NCI-H524 (cell line): ENCODE data around the gene TAS2R60.
A peak's percentile ranks its signal among the peaks of the same experiment; 100 is the strongest.
"Not testable (repeated sequence)": the region's sequence is repeated elsewhere in the genome, so short reads cannot be mapped to it uniquely, and the experiment has no call there.

ENCODE experiments used
- DNase-seq, 2 experiments: peaks; one replicate each; lab custom pipeline; 2025; lab: John Stamatoyannopoulos, UW

Gene TAS2R60

DNA sequence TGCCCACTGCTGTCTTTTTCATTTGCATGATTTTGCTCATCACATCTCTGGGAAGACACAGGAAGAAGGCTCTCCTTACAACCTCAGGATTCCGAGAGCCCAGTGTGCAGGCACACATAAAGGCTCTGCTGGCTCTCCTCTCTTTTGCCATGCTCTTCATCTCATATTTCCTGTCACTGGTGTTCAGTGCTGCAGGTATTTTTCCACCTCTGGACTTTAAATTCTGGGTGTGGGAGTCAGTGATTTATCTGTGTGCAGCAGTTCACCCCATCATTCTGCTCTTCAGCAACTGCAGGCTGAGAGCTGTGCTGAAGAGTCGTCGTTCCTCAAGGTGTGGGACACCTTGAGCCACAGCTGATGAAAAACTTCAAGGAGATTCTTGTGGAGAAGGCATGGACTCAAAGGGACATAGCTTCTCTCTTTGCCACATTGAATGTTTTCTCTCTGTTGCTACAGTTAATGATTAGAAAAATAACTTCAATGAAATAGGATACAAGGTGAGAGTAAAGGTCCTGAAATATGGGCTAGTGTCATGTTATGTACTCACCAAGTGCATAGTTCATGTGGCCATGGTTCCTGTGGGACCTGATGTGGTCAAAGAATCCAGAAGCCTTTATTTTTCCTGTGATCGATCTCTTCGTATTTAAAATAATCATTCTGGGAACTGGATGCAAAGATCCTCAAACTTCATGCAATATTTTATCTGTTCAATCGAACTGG is 970 bp downstream of the TAS2R60 start:
- no peak for DNase-seq

DNA sequence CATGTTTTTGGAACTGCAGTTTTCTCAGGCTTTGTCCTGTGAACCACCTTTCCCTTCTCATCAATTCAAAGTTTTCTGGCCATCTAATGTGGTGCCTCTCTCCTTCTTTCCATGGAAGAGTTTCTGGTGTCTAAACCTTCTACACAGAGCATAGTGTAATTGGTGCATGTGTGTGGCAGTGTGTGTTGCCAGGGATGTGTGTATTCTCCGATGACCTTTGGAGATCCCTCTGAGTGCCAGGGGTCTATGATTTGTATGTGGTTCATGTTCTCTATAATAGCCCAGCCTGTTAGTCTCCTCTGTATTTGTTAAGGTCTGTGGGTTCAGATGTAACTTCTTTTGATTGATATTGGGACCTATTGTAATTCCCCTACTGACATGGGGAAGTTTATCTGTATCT is 1.5 kb downstream of the TAS2R60 start:
- DNase-seq: no peak

DNA sequence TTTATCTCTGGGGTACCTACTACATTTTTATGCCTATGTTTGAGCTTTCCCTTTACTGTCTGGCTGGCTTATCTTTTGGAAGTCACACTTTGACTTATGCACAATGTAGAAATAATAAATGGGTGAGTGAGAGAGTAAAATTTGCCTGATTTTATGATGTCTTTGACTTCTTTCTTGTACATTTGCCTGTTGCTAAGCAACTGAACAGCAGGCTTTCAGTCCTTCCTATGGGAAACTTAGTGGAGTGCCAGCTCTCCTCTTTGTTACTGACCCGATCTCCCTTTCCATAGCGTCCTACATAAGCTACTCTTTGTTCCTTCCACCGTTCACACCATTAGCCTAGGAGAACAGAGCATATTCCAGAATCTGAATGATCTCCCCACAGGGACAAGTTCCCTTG is 4.2 kb downstream of the TAS2R60 start:
- peak in 1 of 2 experiments; percentile 15 for DNase-seq

DNA sequence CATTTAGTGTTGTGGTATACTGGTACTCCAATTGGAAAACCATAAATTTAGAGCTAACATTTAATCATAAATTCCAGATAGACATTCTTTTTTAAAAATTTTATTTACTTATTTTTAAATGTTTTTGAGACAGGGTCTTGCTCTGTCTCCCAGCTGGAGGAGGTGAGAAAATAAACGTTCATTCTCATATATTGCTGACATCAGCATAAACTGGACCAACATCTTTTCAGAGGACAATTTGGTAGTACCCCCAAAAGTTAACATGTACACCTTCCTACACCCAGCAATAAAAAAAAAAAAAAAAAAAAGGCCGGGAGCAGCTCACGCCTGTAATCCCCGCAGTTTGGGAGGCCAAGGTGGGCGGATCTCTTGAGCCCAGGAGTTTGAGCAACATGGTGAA is 5.2 kb downstream of the TAS2R60 start:
- DNase-seq: no peak

DNA sequence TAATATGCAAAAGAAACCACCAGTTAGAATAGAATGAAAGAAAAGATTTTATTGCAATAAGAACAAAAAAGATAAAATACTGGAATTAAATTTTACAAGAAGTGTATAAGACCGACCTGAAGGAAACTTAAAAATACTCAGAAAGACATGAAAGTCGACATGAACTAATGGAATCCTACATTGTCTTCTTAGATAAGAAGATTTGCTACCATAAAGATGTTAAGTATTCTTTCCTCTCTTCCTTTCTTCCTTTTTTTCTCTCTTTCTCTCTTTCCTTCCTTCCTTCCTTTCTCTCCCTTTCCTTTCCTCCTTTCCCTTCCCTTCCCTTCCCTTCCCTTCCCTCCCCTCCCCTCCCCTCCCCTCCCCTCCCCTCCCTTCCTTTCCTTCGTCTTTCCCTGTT is 6.5 kb downstream of the TAS2R60 start:
- DNase-seq: no peak

DNA sequence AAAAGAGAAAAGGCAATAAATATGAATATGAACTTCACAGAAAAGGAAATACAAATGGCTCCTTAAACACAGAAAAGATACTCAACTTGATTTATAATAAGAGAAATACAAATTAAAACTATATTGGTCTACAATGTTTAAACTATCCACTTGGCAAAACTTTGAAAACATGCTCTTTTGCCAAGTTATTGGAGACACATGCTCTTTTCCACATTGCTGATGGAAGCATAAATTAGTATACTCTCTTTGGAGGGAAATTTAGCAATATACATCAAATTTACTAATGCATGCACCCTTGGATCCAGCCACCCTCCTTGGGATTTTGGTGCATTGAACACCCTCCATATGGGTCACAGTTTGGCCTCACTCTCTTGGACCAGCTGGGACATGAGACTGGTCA is 7.9 kb downstream of the TAS2R60 start:
- DNase-seq: no peak

DNA sequence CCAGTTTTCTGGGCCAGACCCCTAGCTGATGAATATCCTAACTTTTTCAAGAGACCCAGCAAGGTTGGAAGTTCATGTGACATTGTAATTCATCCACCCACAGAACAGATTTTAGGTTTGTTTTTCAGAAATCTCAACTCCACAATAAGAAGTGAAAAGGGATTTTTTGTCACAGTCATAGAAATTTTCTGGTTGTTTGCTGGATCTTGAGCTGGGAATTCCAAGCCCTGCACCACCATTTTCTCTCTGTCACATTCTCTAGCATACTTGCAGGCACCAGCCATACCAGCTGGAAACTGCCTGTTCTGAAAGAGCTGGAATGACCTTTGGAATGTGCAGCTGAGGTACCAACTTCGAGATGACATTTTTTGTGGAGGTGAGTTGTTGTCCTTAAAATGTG is 8.5 kb downstream of the TAS2R60 start:
- no peak for DNase-seq

DNA sequence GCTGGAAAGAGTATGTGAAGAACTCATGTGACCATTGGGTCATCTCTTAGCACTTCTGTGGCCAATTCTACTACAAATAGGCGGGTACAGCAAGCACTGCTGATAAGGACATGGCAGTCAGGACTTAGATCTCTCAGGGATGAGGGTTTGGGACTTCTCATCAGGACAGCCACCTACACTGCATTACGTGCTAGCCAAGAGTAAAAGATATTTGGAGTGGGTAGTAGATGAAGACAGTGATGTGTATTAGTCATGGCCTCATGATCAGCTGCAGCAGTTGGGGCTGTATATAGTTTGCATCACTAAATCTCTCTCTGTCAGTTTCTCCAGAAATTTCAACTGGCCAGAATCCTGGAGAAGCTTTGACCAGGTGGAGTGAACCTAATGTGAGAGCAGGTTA is 9.2 kb downstream of the TAS2R60 start:
- DNase-seq: no peak

DNA sequence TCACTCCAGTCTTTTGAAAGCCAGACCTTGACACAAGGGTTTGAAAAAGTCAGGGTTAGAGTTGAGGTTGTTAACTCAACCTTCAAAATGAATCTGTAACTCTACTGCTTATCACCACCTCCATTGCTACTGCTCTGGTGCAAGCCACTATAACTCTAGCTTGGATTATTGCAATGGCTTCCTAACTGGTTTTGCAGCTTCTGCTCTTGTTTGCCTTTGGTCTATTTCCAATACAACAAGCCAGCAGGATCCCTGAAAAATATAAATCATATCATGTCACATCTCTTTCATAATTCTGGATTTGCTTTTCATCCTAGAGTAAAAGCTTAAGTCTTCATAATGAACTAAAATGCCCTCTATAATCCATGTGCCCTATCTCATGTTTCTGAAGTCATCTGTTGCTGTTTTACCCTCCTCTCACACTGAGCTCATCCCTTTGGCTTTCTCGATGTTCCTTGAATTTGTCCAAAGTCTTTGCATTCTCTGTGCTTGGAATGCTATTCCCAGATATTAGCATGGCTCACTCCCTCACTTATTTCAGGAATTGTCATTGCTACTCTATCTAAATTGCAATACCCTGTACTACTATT is 10.9 kb downstream of the TAS2R60 start:
- no peak for DNase-seq

DNA sequence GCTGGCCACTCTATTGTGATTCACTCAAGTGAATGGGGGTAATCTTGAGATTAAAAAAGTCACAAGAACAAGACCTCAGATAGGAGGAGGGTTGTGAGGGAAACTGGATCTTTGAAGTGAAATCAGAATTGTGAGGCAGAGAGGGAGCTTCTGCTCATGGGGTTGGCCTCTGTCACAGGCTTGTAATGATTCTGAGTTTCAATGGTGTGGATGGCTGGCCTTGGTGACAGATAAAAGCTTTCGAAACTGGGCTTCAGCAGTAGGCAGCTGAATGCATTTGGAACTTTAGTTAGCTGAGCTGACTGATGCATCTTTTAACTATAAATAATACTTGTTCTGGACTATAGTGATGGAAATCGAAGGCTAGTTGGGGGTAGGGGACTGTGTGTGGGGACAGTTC is 12.2 kb downstream of the TAS2R60 start:
- DNase-seq: no peak

DNA sequence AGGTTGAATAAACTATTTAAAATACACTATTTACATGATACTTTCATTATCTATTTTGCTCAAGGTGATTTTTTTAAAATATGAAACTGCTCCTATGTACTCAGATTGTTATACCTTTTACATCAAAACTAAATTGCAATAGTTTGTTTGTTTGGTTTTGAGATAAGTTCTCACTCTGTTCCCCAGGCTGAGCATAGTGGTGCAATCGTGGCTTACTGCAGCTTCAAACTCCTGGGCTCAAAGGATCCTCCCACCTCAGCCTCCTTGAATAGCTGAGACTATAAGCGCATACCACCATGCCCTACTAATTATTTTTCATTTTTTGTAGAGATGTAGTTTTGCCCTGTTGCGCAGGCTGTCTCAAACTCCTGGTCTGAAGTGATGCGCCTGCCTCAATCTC is 12.7 kb downstream of the TAS2R60 start:
- DNase-seq: no peak

DNA sequence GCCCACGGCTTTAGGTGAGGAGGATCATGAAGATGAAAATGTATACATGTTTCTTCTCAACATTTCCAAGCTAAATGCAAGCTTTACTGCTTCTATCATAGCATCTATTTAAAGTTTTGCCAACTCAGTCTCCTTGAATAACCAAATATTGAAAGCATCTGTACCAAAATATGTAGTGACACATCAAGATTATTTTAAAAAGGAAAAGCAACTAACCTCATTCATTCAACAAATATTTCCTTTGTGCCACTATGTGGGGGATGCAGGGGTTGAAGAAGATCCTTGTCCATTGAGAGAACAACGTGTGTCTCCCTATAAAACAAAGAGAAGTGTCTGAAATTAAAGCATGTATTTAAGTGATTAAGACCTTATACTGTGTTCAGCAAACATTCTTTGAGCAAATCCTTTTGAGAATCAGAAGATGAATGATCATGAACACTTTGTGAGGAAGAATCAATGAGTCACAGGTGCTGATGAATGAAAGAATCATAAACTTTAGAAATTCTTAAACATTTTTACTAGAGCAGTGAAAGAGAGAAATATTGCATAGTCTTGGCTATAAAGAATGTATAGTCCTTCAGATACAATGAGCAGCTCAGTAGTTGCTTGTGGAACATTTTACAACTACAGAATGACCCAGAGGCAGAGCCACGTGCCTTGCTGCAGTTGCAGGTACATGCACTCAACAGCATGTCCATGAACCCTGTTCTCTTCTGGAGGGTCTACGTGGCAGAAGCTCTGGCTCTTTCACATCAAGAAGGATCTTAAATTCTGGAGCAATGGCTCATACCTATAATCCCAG is 13.9 kb downstream of the TAS2R60 start:
- no peak for DNase-seq

DNA sequence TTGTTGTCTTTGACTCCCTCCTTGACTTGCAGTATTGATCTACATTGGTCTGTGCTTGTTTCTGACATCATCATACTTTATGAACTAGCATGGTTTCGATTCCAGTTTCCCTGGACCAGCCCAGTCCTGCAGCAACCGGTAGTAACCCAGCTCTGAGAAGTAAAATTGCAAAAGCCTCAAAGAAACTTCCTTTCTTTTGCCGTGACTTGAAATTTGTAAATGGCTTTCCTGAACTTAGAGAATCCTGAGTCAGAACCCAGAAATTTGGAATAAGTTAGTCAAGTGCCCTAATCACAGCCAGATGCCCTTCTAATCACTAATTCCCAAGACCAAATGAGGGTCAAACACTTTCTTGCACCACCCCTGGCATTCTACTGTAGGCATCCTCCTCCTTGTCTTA is 15.0 kb downstream of the TAS2R60 start:
- no peak for DNase-seq

DNA sequence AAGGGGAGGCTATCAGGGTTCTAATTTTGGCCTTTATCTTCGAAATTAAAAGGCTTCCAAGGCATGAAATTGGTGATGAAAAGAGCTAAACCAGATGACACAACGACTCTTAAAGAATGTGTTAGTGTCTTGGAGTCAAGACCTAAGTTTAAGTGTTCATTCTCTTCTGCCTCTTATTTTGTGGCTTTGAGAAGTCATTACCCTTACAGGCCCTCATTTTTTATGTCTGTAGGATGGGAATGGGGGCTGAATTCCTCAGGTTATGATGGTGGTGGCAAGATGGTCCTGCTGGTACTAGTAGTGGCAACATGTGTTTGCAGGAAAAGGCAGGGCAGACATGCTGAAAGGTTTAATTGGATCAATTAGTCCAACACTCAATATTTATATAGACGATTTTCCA is 15.4 kb downstream of the TAS2R60 start:
- no peak for DNase-seq

DNA sequence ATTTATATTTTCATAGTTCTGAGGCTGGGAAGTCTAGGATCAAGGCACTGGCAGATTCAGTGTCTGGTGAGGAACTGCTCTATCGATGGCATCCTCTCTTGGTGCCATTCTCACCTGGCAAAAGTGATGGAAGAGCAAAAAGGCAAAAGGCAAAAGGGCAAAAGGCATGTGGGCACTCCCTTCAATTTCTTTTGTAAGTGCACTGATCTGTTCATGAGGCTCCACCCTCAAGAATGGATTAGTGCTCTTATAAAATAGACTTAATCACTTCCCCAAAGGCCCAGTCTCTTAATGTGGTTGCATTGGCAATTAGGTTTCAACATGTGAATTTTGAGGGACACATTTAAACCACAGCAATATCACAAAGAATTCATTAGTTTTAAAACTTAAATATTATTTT is 16.1 kb downstream of the TAS2R60 start:
- DNase-seq: no peak

DNA sequence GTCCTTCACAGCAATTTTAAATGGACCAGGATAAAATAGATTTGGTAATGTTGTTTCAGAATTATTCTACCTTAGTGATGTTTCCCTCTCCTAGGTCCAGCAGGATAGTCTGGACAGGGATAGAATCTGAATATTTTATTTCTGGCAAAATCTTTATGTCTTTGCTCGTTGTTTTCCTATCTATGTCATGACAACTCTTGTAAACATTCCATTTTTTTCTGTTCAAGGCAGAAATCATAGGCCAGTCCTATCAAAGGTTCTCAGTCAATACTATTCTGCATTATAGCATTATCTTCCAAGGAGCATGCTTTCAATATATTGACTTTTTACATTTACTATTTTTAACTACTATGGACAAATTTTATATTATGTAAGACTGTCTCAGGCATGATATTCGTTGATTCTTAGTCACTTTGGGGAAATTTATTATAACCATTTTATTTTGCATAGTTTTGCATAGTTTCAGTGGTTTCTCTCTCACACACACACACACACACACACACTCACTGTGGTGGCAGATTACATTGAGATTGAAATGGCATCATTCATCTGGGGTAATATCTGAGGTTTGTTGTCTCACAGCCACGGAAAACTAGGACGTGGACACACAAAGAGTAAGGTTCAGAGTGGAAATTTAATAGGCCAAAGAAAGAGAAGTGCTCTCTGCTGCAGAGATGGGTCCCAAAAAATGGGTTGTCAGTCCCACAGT is 17.2 kb downstream of the TAS2R60 start:
- DNase-seq: no peak

DNA sequence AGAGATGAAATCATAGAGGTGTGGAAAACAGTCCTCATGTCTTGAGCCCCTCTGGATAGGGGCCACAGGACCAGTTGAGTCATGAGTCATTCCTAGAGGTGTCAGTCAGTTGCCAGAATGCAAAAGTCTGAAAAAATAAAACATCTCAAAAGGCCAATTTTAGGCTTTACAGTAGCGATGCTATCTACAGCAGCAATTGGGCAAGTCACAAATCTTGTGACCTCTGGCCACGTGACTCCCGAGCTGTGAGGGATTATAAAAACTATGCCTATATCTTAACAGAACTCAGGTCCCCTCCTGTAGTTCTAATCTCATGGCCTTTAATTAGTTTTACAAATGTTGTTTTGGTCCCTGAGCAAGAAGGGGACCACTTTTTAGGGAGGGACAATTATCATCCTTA is 18.8 kb downstream of the TAS2R60 start:
- no peak for DNase-seq

DNA sequence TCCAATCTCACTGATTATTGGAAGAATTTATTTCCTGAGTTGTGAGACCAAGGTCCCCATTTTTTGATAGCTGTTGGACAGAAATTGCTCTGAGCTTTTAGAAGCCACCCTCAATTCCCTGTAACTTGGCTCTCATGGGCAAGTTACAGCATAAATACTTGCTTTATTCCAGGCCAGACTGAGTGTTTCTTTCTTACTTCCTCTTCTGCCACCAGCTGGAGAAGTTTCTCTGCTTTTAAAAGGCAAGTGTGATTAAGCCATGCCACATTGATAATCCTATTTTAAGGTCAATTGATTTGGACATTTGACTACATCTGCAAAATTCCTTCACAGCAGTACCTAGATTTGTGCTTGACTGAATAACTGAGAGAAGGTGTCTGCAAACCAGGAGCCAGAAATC is 20.3 kb downstream of the TAS2R60 start:
- DNase-seq: no peak

DNA sequence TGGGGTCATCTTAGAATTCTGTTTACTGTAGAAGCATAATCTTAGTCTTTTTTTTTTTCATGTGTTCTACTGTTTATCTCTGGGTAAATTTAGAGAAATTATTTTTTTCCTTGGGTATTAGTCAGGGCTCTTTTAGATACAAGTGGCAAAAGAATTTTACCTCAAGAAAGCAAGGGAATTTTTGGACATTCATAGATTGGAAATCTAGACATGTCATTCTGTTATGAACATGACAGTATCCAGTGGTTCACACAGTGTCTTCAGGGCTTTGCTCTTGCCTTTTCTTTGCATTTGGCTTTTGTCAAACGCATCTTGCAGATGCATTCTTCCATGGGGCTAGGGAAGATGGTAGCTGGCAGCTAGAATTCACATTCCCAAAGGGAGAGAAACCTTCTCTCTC is 20.7 kb downstream of the TAS2R60 start:
- no peak for DNase-seq

DNA sequence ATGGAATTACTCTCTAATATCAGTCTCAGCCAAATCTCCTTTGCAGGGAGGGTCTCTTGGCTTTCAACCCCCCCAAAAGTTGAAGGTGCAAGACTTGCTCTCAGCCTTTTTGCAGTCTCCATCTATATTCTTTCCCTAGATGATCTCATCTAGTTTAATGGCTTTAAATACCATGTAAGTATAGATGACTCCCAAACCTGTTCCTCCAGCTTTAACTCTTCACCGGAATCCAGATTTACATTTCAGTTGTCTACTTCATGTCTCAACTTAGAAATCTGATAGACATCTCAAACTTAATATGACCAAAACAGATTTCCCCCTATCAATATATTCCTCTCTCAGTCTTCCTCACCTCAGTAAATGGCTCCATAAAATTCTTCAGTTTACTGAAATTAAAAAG is 24.5 kb downstream of the TAS2R60 start:
- no peak for DNase-seq

DNA sequence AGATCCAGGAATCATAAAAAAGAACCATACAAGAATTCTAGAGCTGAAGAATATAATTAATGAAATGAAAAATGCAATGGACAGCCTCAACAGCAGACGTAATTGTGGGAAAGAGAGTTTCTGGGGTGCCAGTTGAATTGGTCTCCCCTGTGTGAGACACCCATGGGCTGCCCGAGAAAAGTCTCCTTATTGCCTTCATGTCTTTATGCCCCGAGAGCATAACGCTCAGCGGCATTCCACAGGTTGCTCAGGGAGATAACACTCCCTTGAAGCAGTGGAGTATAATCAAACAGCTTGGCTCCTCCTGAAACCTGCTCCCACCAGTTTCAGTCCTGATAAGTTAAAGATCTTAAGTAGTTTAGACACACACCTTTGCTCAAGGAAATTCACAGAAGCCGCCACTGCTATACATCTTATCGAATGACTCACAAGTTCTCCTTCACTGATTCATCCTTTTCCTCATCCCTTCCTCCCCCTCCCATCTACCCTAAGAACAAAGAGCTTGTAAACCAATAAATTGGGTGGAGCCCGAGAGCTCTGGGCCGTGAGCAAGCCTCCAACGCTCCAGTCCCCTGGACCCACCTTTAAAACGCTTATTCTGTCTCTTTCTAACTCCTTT is 28.9 kb downstream of the TAS2R60 start:
- DNase-seq: not testable (repeated sequence)

DNA sequence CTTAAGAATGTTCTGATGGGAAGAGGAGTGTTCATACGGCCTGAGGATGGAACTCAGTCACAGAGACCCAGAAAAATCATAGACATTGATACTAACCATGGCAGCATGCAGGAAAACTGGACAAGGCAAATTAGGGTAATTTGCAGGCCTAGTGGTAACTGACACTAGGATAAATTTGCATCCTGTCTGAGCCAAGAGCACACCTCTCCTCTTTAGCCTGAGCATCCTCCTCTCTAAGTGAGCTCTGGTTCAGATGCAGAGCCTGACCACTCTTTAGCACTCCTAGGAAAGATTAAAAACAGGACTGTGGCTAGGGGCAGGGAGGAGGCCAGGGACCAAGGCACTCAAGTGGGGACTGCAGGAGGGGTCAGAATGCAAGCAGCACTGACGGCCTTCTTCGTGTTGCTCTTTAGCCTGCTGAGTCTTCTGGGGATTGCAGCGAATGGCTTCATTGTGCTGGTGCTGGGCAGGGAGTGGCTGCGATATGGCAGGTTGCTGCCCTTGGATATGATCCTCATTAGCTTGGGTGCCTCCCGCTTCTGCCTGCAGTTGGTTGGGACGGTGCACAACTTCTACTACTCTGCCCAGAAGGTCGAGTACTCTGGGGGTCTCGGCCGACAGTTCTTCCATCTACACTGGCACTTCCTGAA is 34.4 kb downstream of the TAS2R60 start, which contains the start of gene TAS2R41:
TAS2R41 (plus strand) TSS at position 373 of the 650 bp plus-strand sequence; CDS start at position 373, 0 bp downstream.
- no peak for DNase-seq
